GM12878 (cell line): ENCODE results near the gene LCMT1.

Source experiments
- CTCF ChIP-seq, 3 experiments: IDR thresholded peaks in 2 of 3; conservative IDR thresholded peaks in 1 of 3; 2 replicates each; pipeline ENCODE4 v1.5.1; 2011; ENCODE audit warnings: low read depth in 3 of 3, low read length in 3 of 3, mild to moderate bottlenecking in 3 of 3, control low read depth in 2 of 3, moderate library complexity in 2 of 3, inconsistent platforms in 1 of 3, mixed read lengths in 1 of 3; ENCODE audit not compliant: control insufficient read depth in 2 of 3, insufficient read depth in 1 of 3; ENCODE audit errors: extremely low read depth in 1 of 3
- SIX5 ChIP-seq: IDR thresholded peaks from 2 replicates; pipeline ENCODE4 v1.6.1; 2011; ENCODE audit warnings: mild to moderate bottlenecking, low read depth, low read length, moderate library complexity; ENCODE audit not compliant: severe bottlenecking

GRCh38 chr16:25126820-25127232 lies 15.3 kb downstream of the LCMT1 start:
- TF ChIP-seq SIX5: no peak
- TF ChIP-seq CTCF (IDR thresholded peaks at IDR 0.05 in 2 of 3, conservative IDR thresholded peaks at IDR 0.05 in 1 of 3; ENCODE audit: control insufficient read depth in 2 of 3, extremely low read depth in 1 of 3, insufficient read depth in 1 of 3, low read depth in 3 of 3, low read length in 3 of 3): peak; percentile 52 to 65 (median 64); a peak in 5 of 6 replicates
